ENCODE measurements around the gene RPS6KA1.

DNA sequence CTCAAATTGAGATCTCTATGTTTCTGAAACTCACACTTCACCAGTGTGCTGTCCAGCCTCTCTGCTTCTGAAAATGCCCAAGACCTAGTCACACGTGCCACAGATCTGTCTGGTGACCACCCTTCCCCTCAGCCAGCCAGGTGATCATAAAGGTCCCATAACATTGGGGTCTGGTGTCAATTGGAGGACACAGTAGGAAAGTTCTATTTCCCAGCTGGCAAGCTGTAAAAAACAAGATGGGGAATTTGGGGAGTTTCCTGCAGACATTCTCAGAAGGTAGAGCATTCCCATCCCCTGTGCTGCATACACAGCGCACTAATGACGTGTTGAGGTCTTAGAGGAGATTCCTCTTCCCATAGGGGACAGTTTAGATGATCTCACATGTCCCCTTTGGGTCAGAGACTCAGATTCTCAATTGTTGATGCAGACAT lies 50.1 kb downstream of the RPS6KA1 start:
- TF ChIP-seq GATA2 (IDR thresholded peaks at IDR 0.05; ENCODE audit: low read depth, low read length) (no peak), GATA3 (IDR thresholded peaks at IDR 0.05; ENCODE audit: low read depth, low read length) (no peak)
